Activated T-helper 17 cell treated with anti-CD3 and anti-CD28 coated beads, Interleukin-2, amount 50 U/mL, for 72 hours (primary cell): ENCODE data around the gene KIF5A. TPM values are rescaled to one million over a fixed set of nuclear protein-coding genes. Genes with fewer than 3 reads are reported as not detected.
"Not testable (repeated sequence)": the region's sequence is repeated elsewhere in the genome, so short reads cannot be mapped to it uniquely, and the experiment has no call there.

Source experiments
- ATAC-seq: fragments of 150-1000 bp; cut with Tn5 transposase; replicated peaks from 2 replicates; pipeline ENCODE4 v1.10.0; 2021; ENCODE audit warnings: mild to moderate bottlenecking, moderate library complexity
- H3K27ac Mint-ChIP-seq: one replicate; pipeline ENCODE4 v1.8.0; 2022; ENCODE audit warnings: mixed read lengths
- H3K27me3 Mint-ChIP-seq: one replicate; pipeline ENCODE4 v1.8.0; 2022; ENCODE audit warnings: mixed read lengths
- H3K36me3 Mint-ChIP-seq: one replicate; pipeline ENCODE4 v1.8.0; 2022; ENCODE audit warnings: low read depth, mild to moderate bottlenecking, mixed read lengths
- H3K4me1 Mint-ChIP-seq: one replicate; pipeline ENCODE4 v1.8.0; 2022; ENCODE audit warnings: mixed read lengths
- H3K4me3 Mint-ChIP-seq: one replicate; pipeline ENCODE4 v1.8.0; 2022; ENCODE audit warnings: mild to moderate bottlenecking, mixed read lengths
- H3K9me3 Mint-ChIP-seq: one replicate; pipeline ENCODE4 v1.8.0; 2022; ENCODE audit warnings: mixed read lengths
- total RNA-seq, 2 donors: library from RNA; stranded (reverse); gene quantifications; one replicate each; pipeline ENCODE4 v1.2.3, GENCODE V29; 2022

KIF5A gene
- total RNA-seq, 2 donors from 2014 or later, result 2.0 to 3.0 TPM

- no peaks in the 10 kb centered on the region for H3K27me3 Mint-ChIP-seq
- H3K4me1 Mint-ChIP-seq, result peaks cover 14% of the 10 kb centered on the region
- no peak for ATAC-seq
- no peak overlapping the region for H3K27ac Mint-ChIP-seq
- peaks cover 95% of the 10 kb centered on the region for H3K36me3 Mint-ChIP-seq
- no peaks in the 10 kb centered on the region for H3K9me3 Mint-ChIP-seq
- H3K4me3 Mint-ChIP-seq, result no peak overlapping the region
These were observed 33.2 kb upstream of the KIF5A start for GRCh38 chr12:57516617-57517153.

GRCh38 chr12:57517187-57517586 lies 32.7 kb upstream of the KIF5A start:
- H3K27me3 Mint-ChIP-seq, result no peaks in the 10 kb centered on the region

GRCh38 chr12:57517718-57518117 lies 32.1 kb upstream of the KIF5A start:
- peaks cover 20% of the 10 kb centered on the region for H3K4me1 Mint-ChIP-seq

More at GRCh38 chr12:57517187-57517586, 32.7 kb upstream of the KIF5A start:
- ATAC-seq, result no peak
- H3K27ac Mint-ChIP-seq, result no peak overlapping the region
- H3K36me3 Mint-ChIP-seq, result peaks cover 95% of the 10 kb centered on the region
- H3K4me3 Mint-ChIP-seq, result peak overlapping the region; percentile 81
- H3K9me3 Mint-ChIP-seq, result no peaks in the 10 kb centered on the region
- peaks cover 19% of the 10 kb centered on the region for H3K4me1 Mint-ChIP-seq

GRCh38 chr12:57518176-57518919 lies 31.5 kb upstream of the KIF5A start:
- H3K4me3 Mint-ChIP-seq, result peak overlapping the region; percentile 81
- no peaks in the 10 kb centered on the region for H3K27me3 Mint-ChIP-seq
- no peak for ATAC-seq
- peaks cover 91% of the 10 kb centered on the region for H3K36me3 Mint-ChIP-seq
- no peaks in the 10 kb centered on the region for H3K9me3 Mint-ChIP-seq
- peaks cover 20% of the 10 kb centered on the region for H3K4me1 Mint-ChIP-seq
- peak overlapping the region; percentile 97 for H3K27ac Mint-ChIP-seq

More at GRCh38 chr12:57517718-57518117, 32.1 kb upstream of the KIF5A start:
- ATAC-seq, H3K27me3 Mint-ChIP-seq, H3K9me3 Mint-ChIP-seq: not testable (repeated sequence)
- Mint-ChIP-seq H3K27ac (peak overlapping the region; percentile 97), H3K4me3 (peak overlapping the region; percentile 81), H3K36me3 (peaks cover 92% of the 10 kb centered on the region)

GRCh38 chr12:57518920-57519795 lies 30.7 kb upstream of the KIF5A start:
- Mint-ChIP-seq H3K9me3 (no peaks in the 10 kb centered on the region), H3K36me3 (peaks cover 91% of the 10 kb centered on the region), H3K4me1 (peaks cover 25% of the 10 kb centered on the region), H3K27me3 (no peaks in the 10 kb centered on the region), H3K4me3 (peak overlapping the region; percentile 81), H3K27ac (peak overlapping the region; percentile 97)
- ATAC-seq, result no peak

- H3K27ac Mint-ChIP-seq, result peak overlapping the region; percentile 97
- no peaks in the 10 kb centered on the region for H3K27me3 Mint-ChIP-seq
- H3K9me3 Mint-ChIP-seq, result no peaks in the 10 kb centered on the region
- ATAC-seq, result no peak
- peaks cover 31% of the 10 kb centered on the region for H3K4me1 Mint-ChIP-seq
- peak overlapping the region; percentile 81 for H3K4me3 Mint-ChIP-seq
- peaks cover 91% of the 10 kb centered on the region for H3K36me3 Mint-ChIP-seq
These were observed 30.1 kb upstream of the KIF5A start for GRCh38 chr12:57519796-57520052.

GRCh38 chr12:57520053-57520818 lies 29.6 kb upstream of the KIF5A start, which contains the start of gene DDIT3:
Gene DDIT3, minus strand, starts transcription at chr12:57520514. Its CDS starts 3,108 bp downstream, at chr12:57517406.
- peak within 1 kb of the TSS; percentile 97 for H3K27ac Mint-ChIP-seq
- no peaks in the 10 kb centered on the region for H3K27me3 Mint-ChIP-seq
- peak within 1 kb of the TSS; percentile 81 for H3K4me3 Mint-ChIP-seq
- peaks cover 31% of the 10 kb centered on the region for H3K4me1 Mint-ChIP-seq
- no peaks in the 10 kb centered on the region for H3K9me3 Mint-ChIP-seq
- peak; percentile 83 for ATAC-seq
- H3K36me3 Mint-ChIP-seq, result peaks cover 91% of the 10 kb centered on the region

- H3K27ac Mint-ChIP-seq, result peak overlapping the region; percentile 97
- no peak for ATAC-seq
- peaks cover 31% of the 10 kb centered on the region for H3K4me1 Mint-ChIP-seq
- H3K4me3 Mint-ChIP-seq, result peak overlapping the region; percentile 81
- H3K36me3 Mint-ChIP-seq, result peaks cover 91% of the 10 kb centered on the region
- H3K27me3 Mint-ChIP-seq, result no peaks in the 10 kb centered on the region
- no peaks in the 10 kb centered on the region for H3K9me3 Mint-ChIP-seq
These were observed 28.3 kb upstream of the KIF5A start for GRCh38 chr12:57521525-57522010.

- ATAC-seq, result peak; percentile 58
- Mint-ChIP-seq H3K27me3 (no peaks in the 10 kb centered on the region), H3K4me3 (peak within 1 kb of the TSS; percentile 91), H3K4me1 (peaks cover 31% of the 10 kb centered on the region), H3K27ac (peak within 1 kb of the TSS; percentile 97), H3K36me3 (peaks cover 91% of the 10 kb centered on the region), H3K9me3 (no peaks in the 10 kb centered on the region)
These were observed 27.6 kb upstream of the KIF5A start, which contains the start of gene MBD6 for GRCh38 chr12:57522011-57522886. Gene MBD6, plus strand, starts transcription at chr12:57522824. Its CDS starts 1,480 bp downstream, at chr12:57524304.

GRCh38 chr12:57522887-57523705 lies 26.7 kb upstream of the KIF5A start:
- ATAC-seq, result no peak
- Mint-ChIP-seq H3K27me3 (no peaks in the 10 kb centered on the region), H3K4me3 (peak overlapping the region; percentile 91), H3K36me3 (peaks cover 91% of the 10 kb centered on the region), H3K4me1 (peaks cover 30% of the 10 kb centered on the region), H3K9me3 (no peaks in the 10 kb centered on the region), H3K27ac (peak overlapping the region; percentile 86)

GRCh38 chr12:57523706-57524614 lies 25.9 kb upstream of the KIF5A start:
- Mint-ChIP-seq H3K4me3 (peak overlapping the region; percentile 91), H3K9me3 (no peaks in the 10 kb centered on the region), H3K27me3 (no peaks in the 10 kb centered on the region), H3K4me1 (peaks cover 24% of the 10 kb centered on the region), H3K36me3 (peaks cover 91% of the 10 kb centered on the region), H3K27ac (peak overlapping the region; percentile 86)
- no peak for ATAC-seq
